GM18502 (cell line): ENCODE data around the gene ENOPH1.
"Not testable (repeated sequence)": the region's sequence is repeated elsewhere in the genome, so short reads cannot be mapped to it uniquely, and the experiment has no call there.

Experiments used
- ATAC-seq: cut with Tn5 transposase; IDR thresholded peaks from one replicate; pipeline ENCODE4 v1.9.1; 2021; ENCODE audit warnings: mild to moderate bottlenecking; ENCODE audit not compliant: unreplicated experiment, poor library complexity

Gene ENOPH1

GRCh38 chr4:82463221-82463620 is 32.8 kb downstream of the ENOPH1 start:
- ATAC-seq, result no peak

- ATAC-seq, result no peak
Observed at GRCh38 chr4:82467471-82467870, 37.1 kb downstream of the ENOPH1 start.

DNA sequence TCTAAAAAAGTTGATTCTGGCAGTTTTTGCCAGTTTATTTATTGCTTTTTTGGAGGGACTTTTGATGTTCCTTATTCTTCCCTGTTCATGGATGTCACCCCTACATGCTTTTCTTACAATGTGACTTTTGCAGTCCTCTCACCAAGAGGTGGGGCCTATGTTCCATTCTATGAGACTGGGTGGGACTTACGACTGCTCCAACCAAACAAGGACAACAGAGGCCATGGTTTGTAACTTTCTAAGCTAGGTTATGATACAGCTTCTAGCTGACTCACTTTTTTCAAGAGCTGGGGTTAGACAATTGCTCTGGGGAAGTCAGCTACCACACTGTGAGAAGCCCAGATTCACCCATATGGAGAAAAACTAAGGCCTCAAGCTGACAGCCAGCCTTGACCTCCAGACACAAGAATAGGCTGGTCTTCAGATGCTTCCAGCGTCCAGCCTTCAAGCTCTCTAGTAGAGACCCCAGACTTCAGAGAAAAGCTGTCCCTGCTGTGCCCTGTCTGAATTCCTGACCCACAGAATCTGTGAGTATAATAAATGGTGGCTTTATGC is 39.5 kb downstream of the ENOPH1 start:
- ATAC-seq, result no peak

GRCh38 chr4:82473080-82473479 is 42.7 kb downstream of the ENOPH1 start:
- ATAC-seq, result not testable (repeated sequence)

- no peak for ATAC-seq
Observed at GRCh38 chr4:82473621-82474164, 43.3 kb downstream of the ENOPH1 start.

DNA sequence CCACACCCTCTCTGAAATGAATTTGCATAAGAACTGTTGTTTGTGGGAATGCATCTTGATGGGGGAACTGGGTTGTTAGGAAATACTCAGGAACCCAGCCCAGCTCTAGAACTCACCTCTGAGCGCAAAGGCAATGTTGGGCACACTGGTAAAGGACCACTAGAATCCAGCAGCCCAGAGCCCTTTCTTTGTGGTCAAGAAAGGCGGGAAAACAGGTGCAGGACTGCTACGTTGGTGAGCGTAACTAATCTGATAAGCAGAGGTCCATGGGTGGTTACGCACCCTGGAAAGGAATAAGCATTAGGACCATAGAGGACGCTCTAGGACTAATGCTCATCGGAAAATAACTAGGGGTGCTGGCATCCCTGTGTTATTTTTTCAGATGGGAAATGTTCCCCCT is 45.5 kb downstream of the ENOPH1 start:
- not testable (repeated sequence) for ATAC-seq

DNA sequence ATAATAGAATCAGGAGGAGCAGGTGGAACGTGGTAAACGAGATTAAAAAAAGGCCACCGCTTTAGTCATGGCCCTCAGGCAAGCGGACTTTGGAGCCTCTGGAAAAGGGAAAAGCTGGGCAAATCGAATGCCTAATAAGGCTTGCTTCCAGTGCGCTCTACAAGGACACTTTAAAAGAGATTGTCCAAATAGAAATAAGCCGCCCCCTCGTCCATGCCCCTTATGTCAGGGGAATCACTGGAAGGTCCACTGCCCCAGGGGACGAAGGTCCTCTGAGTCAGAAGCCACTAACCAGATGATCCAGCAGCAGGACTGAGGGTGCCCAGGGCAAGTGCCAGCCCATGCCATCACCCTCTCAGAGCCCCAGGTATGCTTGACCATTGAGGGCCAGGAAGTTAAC is 47.1 kb downstream of the ENOPH1 start:
- not testable (repeated sequence) for ATAC-seq

- no peak for ATAC-seq
Observed at GRCh38 chr4:82479562-82479961, 49.2 kb downstream of the ENOPH1 start.

- ATAC-seq, result no peak
Observed at GRCh38 chr4:82480771-82481505, 50.5 kb downstream of the ENOPH1 start.

DNA sequence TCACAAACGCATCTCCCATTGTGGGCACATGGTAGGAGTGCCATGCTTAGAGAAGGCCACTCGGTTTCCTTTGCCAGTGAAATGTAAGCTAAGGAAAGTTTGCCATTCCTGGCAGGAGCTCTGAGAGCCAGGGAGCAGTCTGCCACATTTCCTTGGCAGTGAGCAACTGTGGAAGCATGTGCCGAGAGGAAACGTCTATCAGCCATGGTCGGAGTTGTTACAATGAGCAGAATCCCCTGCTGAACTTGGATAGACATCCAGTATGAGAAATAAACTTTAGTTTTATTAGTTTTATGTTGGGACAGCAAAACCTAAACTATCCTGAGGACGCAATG is 51.1 kb downstream of the ENOPH1 start:
- ATAC-seq, result no peak

GRCh38 chr4:82482387-82482786 is 52.0 kb downstream of the ENOPH1 start:
- ATAC-seq, result no peak

GRCh38 chr4:82484996-82485783 is 54.8 kb downstream of the ENOPH1 start:
- ATAC-seq, result no peak

GRCh38 chr4:82489076-82489475 is 58.7 kb downstream of the ENOPH1 start:
- no peak for ATAC-seq

- ATAC-seq, result no peak
Observed at GRCh38 chr4:82489987-82490386, 59.6 kb downstream of the ENOPH1 start.

DNA sequence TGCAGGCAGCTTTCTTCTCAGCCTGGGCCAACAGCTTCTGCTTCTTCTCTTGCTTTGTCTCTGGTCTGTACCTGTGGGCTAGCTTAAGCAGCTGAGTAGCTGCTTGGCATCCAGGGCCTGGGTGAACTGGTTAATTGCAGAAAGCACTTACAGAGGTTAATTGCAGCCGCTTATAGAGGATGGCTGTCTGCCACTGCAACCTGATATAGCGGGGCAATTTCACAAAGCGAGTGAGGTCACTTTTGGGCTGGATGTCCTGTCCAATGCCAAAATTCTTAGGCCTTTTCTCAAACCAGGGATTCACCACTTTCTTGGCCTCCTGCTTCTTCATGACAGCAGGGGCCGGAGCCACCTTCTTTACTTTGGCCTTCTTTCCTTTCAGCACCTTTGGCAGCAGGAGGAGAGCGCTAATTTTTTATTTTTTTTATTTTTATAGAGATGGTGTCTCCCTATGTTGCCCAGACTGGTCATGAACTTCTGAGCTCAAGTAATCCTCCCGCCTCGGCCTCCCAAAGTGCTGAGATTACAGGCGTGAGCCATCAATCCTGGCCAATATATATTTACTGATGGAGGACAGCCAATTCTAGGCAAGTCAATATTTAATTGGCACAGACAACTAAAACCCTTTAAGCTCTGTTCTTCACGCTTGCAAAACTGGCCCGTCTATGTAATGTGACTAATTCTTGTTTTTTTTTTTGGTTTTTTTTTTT is 61.0 kb downstream of the ENOPH1 start:
- no peak for ATAC-seq

GRCh38 chr4:82493721-82494425 is 63.5 kb downstream of the ENOPH1 start:
- ATAC-seq, result no peak

DNA sequence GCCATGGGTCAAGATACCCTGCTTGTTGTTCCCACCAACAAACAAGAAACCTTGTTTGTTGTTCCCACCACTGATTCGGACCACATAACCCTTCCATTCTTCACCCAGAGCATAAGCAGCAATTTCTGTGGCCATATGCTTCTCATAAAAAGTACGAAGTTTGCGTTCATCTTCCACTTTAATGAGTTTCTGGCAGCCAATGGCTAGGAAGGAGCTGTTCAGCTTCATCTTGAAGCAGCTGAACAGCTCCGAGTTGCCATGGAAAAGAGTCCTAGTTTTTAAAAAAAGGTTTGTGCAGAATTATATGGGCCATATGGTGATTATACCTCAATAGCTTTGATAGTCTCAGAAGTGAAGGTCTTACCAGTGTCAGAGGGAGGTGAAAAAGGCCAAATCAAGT is 65.3 kb downstream of the ENOPH1 start:
- ATAC-seq, result no peak

DNA sequence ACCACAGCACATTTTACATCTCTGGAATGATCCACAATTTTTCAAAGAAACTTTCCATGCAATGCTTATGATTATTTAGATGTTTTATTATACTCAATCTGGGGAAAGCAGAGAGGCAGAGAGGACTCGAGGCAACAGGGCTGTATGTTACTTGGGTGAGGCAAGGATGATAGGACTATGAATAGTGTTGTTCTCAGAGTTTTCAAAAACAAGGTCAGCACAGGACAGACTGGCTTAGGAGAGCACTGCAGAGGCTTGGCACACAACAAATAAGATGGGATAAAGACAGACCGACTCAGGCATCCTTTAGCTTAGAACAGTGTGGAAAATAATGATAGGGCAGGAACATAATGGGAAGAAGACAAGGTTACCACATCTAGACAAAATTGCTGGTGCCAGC is 66.0 kb downstream of the ENOPH1 start:
- ATAC-seq, result no peak

DNA sequence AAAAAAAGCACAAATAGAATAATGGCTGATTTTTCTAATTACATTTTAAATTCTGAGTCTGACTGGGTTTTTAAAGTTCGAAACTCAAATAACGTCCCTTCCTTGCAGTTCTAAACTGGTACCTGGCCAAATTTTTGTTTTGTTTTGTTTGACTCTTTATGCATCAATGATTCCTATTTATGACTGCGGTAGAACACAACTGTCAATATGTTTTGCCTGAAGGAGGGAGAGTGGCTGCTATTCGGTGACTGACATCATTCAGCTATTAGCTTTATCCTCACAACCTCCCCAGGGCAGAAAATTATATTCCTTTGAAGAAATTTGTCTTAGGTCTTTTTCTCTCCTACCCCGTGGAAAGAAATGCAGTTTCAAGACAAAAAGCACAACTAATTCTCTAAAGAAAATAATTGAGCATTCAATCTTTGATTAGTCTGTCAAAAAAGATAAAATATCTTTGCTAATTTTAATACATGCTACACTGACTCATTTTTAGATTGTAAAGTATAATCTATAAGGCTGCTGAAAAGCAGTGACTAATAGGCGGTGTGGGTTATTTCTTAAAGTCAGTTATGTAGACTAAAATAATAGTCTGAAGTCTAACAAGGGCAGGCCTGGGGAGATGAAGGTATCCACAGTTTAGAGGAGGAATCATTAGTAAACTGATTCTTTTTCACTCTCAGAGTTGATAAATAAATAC is 69.5 kb downstream of the ENOPH1 start:
- ATAC-seq, result no peak
